HG03196 (cell line): Measurements from ENCODE around the gene R3HDM2.
"Not testable (repeated sequence)": the region's sequence is repeated elsewhere in the genome, so short reads cannot be mapped to it uniquely, and the experiment has no call there.

Experiments
- ATAC-seq: cut with Tn5 transposase; IDR thresholded peaks from one replicate; pipeline ENCODE4 v1.9.1; 2021; ENCODE audit not compliant: unreplicated experiment

R3HDM2 gene

GRCh38 chr12:57429473-57430111, 1.3 kb downstream of the R3HDM2 start:
- no peak for ATAC-seq

GRCh38 chr12:57428965-57429364, 1.9 kb downstream of the R3HDM2 start:
- ATAC-seq, result no peak

GRCh38 chr12:57426948-57427347, 3.9 kb downstream of the R3HDM2 start:
- not testable (repeated sequence) for ATAC-seq

- ATAC-seq, result no peak
These were observed 10.4 kb downstream of the R3HDM2 start for GRCh38 chr12:57420482-57420881.

GRCh38 chr12:57419495-57419894, 11.3 kb downstream of the R3HDM2 start:
- no peak for ATAC-seq

GRCh38 chr12:57418255-57418654, 12.6 kb downstream of the R3HDM2 start:
- ATAC-seq, result no peak

- ATAC-seq, result no peak
These were observed 14.5 kb downstream of the R3HDM2 start for GRCh38 chr12:57416039-57416996.

GRCh38 chr12:57415088-57415487, 15.8 kb downstream of the R3HDM2 start:
- ATAC-seq, result no peak

GRCh38 chr12:57414160-57414559, 16.7 kb downstream of the R3HDM2 start:
- not testable (repeated sequence) for ATAC-seq

GRCh38 chr12:57410534-57410933, 20.3 kb downstream of the R3HDM2 start:
- no peak for ATAC-seq

GRCh38 chr12:57404966-57405640, 25.7 kb downstream of the R3HDM2 start:
- no peak for ATAC-seq

GRCh38 chr12:57402156-57402555, 28.7 kb downstream of the R3HDM2 start:
- not testable (repeated sequence) for ATAC-seq

- no peak for ATAC-seq
These were observed 29.7 kb downstream of the R3HDM2 start for GRCh38 chr12:57401165-57401564.

- ATAC-seq, result not testable (repeated sequence)
These were observed 31.0 kb downstream of the R3HDM2 start for GRCh38 chr12:57399718-57400463.

GRCh38 chr12:57397441-57397840, 33.4 kb downstream of the R3HDM2 start:
- no peak for ATAC-seq

- no peak for ATAC-seq
These were observed 35.7 kb downstream of the R3HDM2 start for GRCh38 chr12:57395121-57395520.

- no peak for ATAC-seq
These were observed 40.7 kb downstream of the R3HDM2 start for GRCh38 chr12:57390174-57390573.

- no peak for ATAC-seq
These were observed 41.8 kb downstream of the R3HDM2 start for GRCh38 chr12:57389033-57389432.

- no peak for ATAC-seq
These were observed 42.4 kb downstream of the R3HDM2 start for GRCh38 chr12:57388425-57388824.

- ATAC-seq, result no peak
These were observed 44.6 kb downstream of the R3HDM2 start for GRCh38 chr12:57386187-57386720.

- ATAC-seq, result no peak
These were observed 45.3 kb downstream of the R3HDM2 start for GRCh38 chr12:57385586-57385985.
